OCI-LY1 (cell line): ENCODE results near the gene P2RY2.

Experiments used
- EZH2 ChIP-seq: fragments of 200-600 bp; sonication (generic), shearing (Covaris generic); IDR thresholded peaks from 2 replicates; pipeline ENCODE4 v1.8.0; 2017; ENCODE audit warnings: borderline replicate concordance, mixed run types, mild to moderate bottlenecking, antibody characterized with exemption, low read length, moderate library complexity, mixed read lengths
- TF ChIP-seq, protein P1 (sequence below): fragments of 200-600 bp; sonication (generic), shearing (Covaris generic); IDR thresholded peaks from 2 replicates; pipeline ENCODE4 v1.5.1; 2017; ENCODE audit warnings: mild to moderate bottlenecking, antibody characterized with exemption, low read length, moderate library complexity, mixed read lengths

GRCh38 chr11:73189315-73189714 lies 28.8 kb upstream of the P2RY2 start:
- TF ChIP-seq, protein P1, sequence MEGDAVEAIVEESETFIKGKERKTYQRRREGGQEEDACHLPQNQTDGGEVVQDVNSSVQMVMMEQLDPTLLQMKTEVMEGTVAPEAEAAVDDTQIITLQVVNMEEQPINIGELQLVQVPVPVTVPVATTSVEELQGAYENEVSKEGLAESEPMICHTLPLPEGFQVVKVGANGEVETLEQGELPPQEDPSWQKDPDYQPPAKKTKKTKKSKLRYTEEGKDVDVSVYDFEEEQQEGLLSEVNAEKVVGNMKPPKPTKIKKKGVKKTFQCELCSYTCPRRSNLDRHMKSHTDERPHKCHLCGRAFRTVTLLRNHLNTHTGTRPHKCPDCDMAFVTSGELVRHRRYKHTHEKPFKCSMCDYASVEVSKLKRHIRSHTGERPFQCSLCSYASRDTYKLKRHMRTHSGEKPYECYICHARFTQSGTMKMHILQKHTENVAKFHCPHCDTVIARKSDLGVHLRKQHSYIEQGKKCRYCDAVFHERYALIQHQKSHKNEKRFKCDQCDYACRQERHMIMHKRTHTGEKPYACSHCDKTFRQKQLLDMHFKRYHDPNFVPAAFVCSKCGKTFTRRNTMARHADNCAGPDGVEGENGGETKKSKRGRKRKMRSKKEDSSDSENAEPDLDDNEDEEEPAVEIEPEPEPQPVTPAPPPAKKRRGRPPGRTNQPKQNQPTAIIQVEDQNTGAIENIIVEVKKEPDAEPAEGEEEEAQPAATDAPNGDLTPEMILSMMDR = no peak
- TF ChIP-seq EZH2 = no peak
